Neural cell (in vitro differentiated cells): ENCODE data around the gene DSCAM. TPM values are rescaled to one million over a fixed set of nuclear protein-coding genes. Genes with fewer than 3 reads are reported as not detected.

ENCODE experiments used
- H2AFZ ChIP-seq: fragments of 200-600, 300-800 bp; sonication (generic), shearing (Covaris generic); 2 replicates; pipeline ENCODE4 v1.6.0; 2014; ENCODE audit warnings: low read depth, mild to moderate bottlenecking, antibody characterized with exemption, low read length, moderate library complexity
- H3F3A ChIP-seq: fragments of 200-600 bp; shearing (Covaris generic); 2 replicates; pipeline ENCODE4 v1.6.1; 2016; ENCODE audit warnings: mild to moderate bottlenecking, moderate library complexity, mixed read lengths, antibody characterized with exemption, low read length; ENCODE audit not compliant: insufficient read depth, poor library complexity, severe bottlenecking
- H3K27ac ChIP-seq: fragments of 200-600, 300-800 bp; sonication (generic), shearing (Covaris generic); 2 replicates; pipeline ENCODE4 v1.5.1; 2014; ENCODE audit warnings: mild to moderate bottlenecking, low read length, moderate library complexity
- H3K27me3 ChIP-seq: fragments of 300-800, 200-600 bp; sonication (generic), shearing (Covaris generic); 2 replicates; pipeline ENCODE4 v1.6.0; 2014; ENCODE audit warnings: mild to moderate bottlenecking, low read depth, low read length, moderate library complexity; ENCODE audit not compliant: insufficient read depth
- H3K36me3 ChIP-seq: fragments of 300-800, 200-600 bp; sonication (generic), shearing (Covaris generic); 2 replicates; pipeline ENCODE4 v1.5.1; 2014; ENCODE audit warnings: mild to moderate bottlenecking, antibody characterized with exemption, low read length, moderate library complexity; ENCODE audit not compliant: insufficient read depth
- H3K4me2 ChIP-seq: fragments of 300-800, 200-600 bp; sonication (generic), shearing (Covaris generic); 2 replicates; pipeline ENCODE4 v1.6.0; 2014; ENCODE audit warnings: mild to moderate bottlenecking, low read length
- H3K4me3 ChIP-seq: fragments of 300-800, 200-600 bp; sonication (generic), shearing (Covaris generic); 2 replicates; pipeline ENCODE4 v1.5.1; 2014; ENCODE audit warnings: mild to moderate bottlenecking, low read length, moderate library complexity
- H3K79me2 ChIP-seq: fragments of 200-600 bp; shearing (Covaris generic); replicated peaks from 2 replicates; pipeline ENCODE4 v1.6.0; 2014; ENCODE audit warnings: mild to moderate bottlenecking, low read length, moderate library complexity; ENCODE audit not compliant: insufficient read depth
- H3K9ac ChIP-seq: fragments of 300-800, 200-600 bp; sonication (generic), shearing (Covaris generic); 2 replicates; pipeline ENCODE4 v1.6.1; 2016; ENCODE audit warnings: mild to moderate bottlenecking, low read length, mixed read lengths
- H3K9me2 ChIP-seq: fragments of 200-600 bp; shearing (Covaris generic); 2 replicates; pipeline ENCODE4 v1.6.1; 2016; ENCODE audit warnings: mild to moderate bottlenecking, low read length, mixed read lengths; ENCODE audit not compliant: insufficient read depth
- H3K9me3 ChIP-seq: fragments of 200-600, 300-800 bp; sonication (generic), shearing (Covaris generic); 2 replicates; pipeline ENCODE4 v1.6.1; 2016; ENCODE audit warnings: mild to moderate bottlenecking, mixed run types, low read length, moderate library complexity, mixed read lengths
- H4K20me1 ChIP-seq: fragments of 200-600 bp; shearing (Covaris generic); 2 replicates; pipeline ENCODE4 v1.6.1; 2016; ENCODE audit warnings: mild to moderate bottlenecking, mixed run types; ENCODE audit not compliant: insufficient read depth
- EP300 ChIP-seq: fragments of 450-650 bp; conservative IDR thresholded peaks from 2 replicates; pipeline ENCODE4 v1.6.1; 2014; ENCODE audit warnings: antibody characterized with exemption, mild to moderate bottlenecking, moderate library complexity; ENCODE audit not compliant: poor library complexity, severe bottlenecking
- EZH2 ChIP-seq: fragments of 200-600, 300-800 bp; shearing (Covaris generic), sonication (generic); IDR thresholded peaks from 2 replicates; pipeline ENCODE4 v1.6.1; 2014; ENCODE audit warnings: antibody characterized with exemption, low read length, borderline replicate concordance, mild to moderate bottlenecking; ENCODE audit not compliant: insufficient read depth, poor library complexity, severe bottlenecking
- MXI1 ChIP-seq: fragments of 450-650 bp; conservative IDR thresholded peaks from 2 replicates; pipeline ENCODE4 v1.6.1; 2014; ENCODE audit warnings: antibody characterized with exemption, mild to moderate bottlenecking; ENCODE audit not compliant: poor library complexity, severe bottlenecking
- POLR2AphosphoS5 ChIP-seq: IDR thresholded peaks from 2 replicates; pipeline ENCODE4 v1.6.1; 2012
- RAD21 ChIP-seq: fragments of 450-650 bp; conservative IDR thresholded peaks from 2 replicates; pipeline ENCODE4 v1.6.1; 2014; ENCODE audit warnings: antibody characterized with exemption, mild to moderate bottlenecking, moderate library complexity
- SMC3 ChIP-seq: fragments of 450-650 bp; conservative IDR thresholded peaks from 2 replicates; pipeline ENCODE4 v1.6.1; 2014; ENCODE audit warnings: antibody characterized with exemption, mild to moderate bottlenecking, moderate library complexity; ENCODE audit not compliant: poor library complexity
- TAF1 ChIP-seq: IDR thresholded peaks from 2 replicates; pipeline ENCODE4 v1.6.1; 2012; ENCODE audit warnings: low read depth
- polyA plus RNA-seq: library from polyadenylated mRNA; depleted of rRNA; stranded (reverse); fragments of >200 nt; gene quantifications from 2 replicates; pipeline ENCODE4 v1.2.3, GENCODE V29; 2014
- TF ChIP-seq, protein P1 (sequence below): fragments of 450-650 bp; IDR thresholded peaks from 2 replicates; pipeline ENCODE4 v1.5.1; 2014; ENCODE audit warnings: antibody characterized with exemption, mild to moderate bottlenecking, moderate library complexity; ENCODE audit not compliant: poor library complexity, severe bottlenecking
- TF ChIP-seq, protein P2 (sequence below): IDR thresholded peaks from 2 replicates; pipeline ENCODE4 v1.6.1; 2012; ENCODE audit warnings: borderline replicate concordance

DSCAM gene
- polyA plus RNA-seq, 1 donor from 2014 or later: 5.3 TPM

DNA sequence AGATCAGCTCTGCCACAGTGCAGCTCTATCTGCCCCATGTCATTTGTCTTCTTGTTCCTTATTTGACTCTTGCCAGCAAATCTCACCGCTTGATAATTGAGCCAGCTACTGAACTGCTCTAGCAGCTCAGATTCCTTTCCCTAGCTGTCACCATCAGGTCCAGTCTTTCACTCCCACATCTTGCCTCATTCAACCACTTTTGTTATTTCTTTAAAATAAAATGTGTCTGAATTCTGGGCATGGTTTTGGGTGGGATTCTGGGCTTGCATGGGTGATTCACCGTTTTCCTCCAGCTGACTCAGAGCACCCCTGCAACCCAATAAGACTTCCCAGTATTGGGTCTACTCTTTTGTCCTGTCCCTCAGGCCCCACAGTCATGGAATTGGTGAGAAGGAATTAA is 215.7 kb downstream of the DSCAM start:
- TF ChIP-seq EZH2: no peak
- no peak for TF ChIP-seq POLR2AphosphoS5
- TF ChIP-seq SMC3: no peak
- no peak for TF ChIP-seq TAF1
- TF ChIP-seq, protein P1, sequence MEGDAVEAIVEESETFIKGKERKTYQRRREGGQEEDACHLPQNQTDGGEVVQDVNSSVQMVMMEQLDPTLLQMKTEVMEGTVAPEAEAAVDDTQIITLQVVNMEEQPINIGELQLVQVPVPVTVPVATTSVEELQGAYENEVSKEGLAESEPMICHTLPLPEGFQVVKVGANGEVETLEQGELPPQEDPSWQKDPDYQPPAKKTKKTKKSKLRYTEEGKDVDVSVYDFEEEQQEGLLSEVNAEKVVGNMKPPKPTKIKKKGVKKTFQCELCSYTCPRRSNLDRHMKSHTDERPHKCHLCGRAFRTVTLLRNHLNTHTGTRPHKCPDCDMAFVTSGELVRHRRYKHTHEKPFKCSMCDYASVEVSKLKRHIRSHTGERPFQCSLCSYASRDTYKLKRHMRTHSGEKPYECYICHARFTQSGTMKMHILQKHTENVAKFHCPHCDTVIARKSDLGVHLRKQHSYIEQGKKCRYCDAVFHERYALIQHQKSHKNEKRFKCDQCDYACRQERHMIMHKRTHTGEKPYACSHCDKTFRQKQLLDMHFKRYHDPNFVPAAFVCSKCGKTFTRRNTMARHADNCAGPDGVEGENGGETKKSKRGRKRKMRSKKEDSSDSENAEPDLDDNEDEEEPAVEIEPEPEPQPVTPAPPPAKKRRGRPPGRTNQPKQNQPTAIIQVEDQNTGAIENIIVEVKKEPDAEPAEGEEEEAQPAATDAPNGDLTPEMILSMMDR: no peak
- no peak for TF ChIP-seq MXI1
- TF ChIP-seq RAD21: no peak
- no peak for TF ChIP-seq EP300
- TF ChIP-seq, protein P2, sequence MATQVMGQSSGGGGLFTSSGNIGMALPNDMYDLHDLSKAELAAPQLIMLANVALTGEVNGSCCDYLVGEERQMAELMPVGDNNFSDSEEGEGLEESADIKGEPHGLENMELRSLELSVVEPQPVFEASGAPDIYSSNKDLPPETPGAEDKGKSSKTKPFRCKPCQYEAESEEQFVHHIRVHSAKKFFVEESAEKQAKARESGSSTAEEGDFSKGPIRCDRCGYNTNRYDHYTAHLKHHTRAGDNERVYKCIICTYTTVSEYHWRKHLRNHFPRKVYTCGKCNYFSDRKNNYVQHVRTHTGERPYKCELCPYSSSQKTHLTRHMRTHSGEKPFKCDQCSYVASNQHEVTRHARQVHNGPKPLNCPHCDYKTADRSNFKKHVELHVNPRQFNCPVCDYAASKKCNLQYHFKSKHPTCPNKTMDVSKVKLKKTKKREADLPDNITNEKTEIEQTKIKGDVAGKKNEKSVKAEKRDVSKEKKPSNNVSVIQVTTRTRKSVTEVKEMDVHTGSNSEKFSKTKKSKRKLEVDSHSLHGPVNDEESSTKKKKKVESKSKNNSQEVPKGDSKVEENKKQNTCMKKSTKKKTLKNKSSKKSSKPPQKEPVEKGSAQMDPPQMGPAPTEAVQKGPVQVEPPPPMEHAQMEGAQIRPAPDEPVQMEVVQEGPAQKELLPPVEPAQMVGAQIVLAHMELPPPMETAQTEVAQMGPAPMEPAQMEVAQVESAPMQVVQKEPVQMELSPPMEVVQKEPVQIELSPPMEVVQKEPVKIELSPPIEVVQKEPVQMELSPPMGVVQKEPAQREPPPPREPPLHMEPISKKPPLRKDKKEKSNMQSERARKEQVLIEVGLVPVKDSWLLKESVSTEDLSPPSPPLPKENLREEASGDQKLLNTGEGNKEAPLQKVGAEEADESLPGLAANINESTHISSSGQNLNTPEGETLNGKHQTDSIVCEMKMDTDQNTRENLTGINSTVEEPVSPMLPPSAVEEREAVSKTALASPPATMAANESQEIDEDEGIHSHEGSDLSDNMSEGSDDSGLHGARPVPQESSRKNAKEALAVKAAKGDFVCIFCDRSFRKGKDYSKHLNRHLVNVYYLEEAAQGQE: no peak
- no peaks in the 10 kb centered on the region for H3K36me3 ChIP-seq

DNA sequence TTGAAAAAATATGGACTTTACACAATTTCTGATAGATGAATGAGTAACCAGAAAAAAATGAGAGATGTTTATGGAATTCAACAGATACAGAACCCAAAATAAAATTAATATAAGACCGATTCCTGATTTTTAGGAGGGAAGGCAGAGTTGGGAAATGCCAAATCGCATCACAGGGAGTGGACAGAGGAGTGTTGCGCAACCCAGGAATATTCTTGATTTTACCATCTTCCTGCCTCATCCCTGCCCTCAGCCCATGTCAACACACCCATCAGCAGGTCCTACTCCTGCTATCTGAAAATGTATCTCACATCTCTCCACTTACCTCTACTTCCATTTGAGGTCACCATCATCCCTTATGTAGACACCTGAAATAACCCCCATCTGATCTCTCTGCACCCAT is 221.0 kb downstream of the DSCAM start:
- no peaks in the 10 kb centered on the region for H3K9me3 ChIP-seq
- no peak overlapping the region for H3K4me3 ChIP-seq
- no peak overlapping the region for H2AFZ ChIP-seq
- no peak overlapping the region for H3K4me2 ChIP-seq
- H3F3A ChIP-seq: no peaks in the 10 kb centered on the region
- no peaks in the 10 kb centered on the region for H3K27me3 ChIP-seq
- H3K36me3 ChIP-seq: no peaks in the 10 kb centered on the region
- H3K79me2 ChIP-seq: no peaks in the 10 kb centered on the region
- TF ChIP-seq EP300 (no peak), POLR2AphosphoS5 (no peak), EZH2 (no peak), SMC3 (no peak)
- H3K9ac ChIP-seq: no peak overlapping the region
- no peaks in the 10 kb centered on the region for H4K20me1 ChIP-seq
- no peak overlapping the region for H3K27ac ChIP-seq
- H3K9me2 ChIP-seq: no peaks in the 10 kb centered on the region

More for the DNA sequence above, 215.7 kb downstream of the DSCAM start:
- Histone ChIP-seq H3K27ac (no peak overlapping the region), H3F3A (no peaks in the 10 kb centered on the region), H4K20me1 (no peaks in the 10 kb centered on the region), H3K9me3 (no peaks in the 10 kb centered on the region), H3K79me2 (no peaks in the 10 kb centered on the region), H3K4me3 (no peak overlapping the region), H3K4me2 (no peak overlapping the region), H3K27me3 (no peaks in the 10 kb centered on the region), H3K9ac (no peak overlapping the region), H2AFZ (no peak overlapping the region), H3K9me2 (no peaks in the 10 kb centered on the region)

DNA sequence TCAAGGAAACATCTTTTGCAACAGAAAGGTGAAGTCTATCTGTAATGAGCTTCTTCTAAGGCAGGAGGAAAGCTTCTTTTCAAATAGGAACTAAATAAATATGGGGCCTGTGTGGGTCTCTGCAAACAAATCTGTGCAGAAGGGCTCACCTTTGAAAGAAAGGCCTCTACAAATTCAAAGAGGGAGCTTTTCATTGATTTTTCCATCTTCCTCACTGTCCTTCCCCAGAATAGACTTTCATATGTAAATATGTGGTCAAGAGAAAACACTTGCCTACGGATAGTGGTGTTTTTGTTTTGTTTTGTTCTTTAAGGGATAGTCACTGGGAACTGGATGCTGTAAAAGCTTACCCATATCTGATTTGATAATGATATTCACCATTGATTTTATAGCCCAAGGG is 223.4 kb downstream of the DSCAM start:
- no peaks in the 10 kb centered on the region for H3K27me3 ChIP-seq
- no peaks in the 10 kb centered on the region for H3K9me2 ChIP-seq
- H3K27ac ChIP-seq: no peak overlapping the region
- TF ChIP-seq, protein P2: no peak
- TF ChIP-seq MXI1 (no peak), SMC3 (no peak), EP300 (no peak), POLR2AphosphoS5 (no peak), RAD21 (no peak), EZH2 (no peak), TAF1 (no peak)
- TF ChIP-seq, protein P1: no peak
- no peaks in the 10 kb centered on the region for H4K20me1 ChIP-seq
- no peak overlapping the region for H3K4me3 ChIP-seq
- H3K4me2 ChIP-seq: no peak overlapping the region
- no peak overlapping the region for H3K9ac ChIP-seq
- no peaks in the 10 kb centered on the region for H3K79me2 ChIP-seq
- no peaks in the 10 kb centered on the region for H3K9me3 ChIP-seq
- H3K36me3 ChIP-seq: no peaks in the 10 kb centered on the region
- H2AFZ ChIP-seq: no peak overlapping the region
- no peaks in the 10 kb centered on the region for H3F3A ChIP-seq
